ENCODE data around the gene CHRNA5.

DNA sequence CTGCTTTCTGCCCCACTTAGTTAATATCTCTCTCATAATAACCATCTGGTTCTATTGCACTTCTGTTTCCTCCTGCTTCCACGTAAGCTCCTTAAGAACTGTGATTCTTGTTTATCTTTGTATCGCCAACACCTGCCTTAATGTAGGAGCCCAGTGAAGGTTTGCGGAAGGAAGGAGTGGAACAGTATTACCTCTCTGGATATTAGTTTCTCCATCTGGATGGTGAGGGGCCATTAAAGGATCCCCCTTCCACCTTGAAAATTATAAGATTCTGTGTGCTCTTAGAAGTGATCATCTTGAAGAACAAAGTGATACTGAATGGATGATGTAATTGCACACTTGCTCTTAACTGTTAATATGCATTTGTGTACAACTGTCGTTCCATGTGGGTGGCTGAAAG lies 2.2 kb downstream of the CHRNA5 start:
- no peak for TF ChIP-seq EZH2 (IDR thresholded peaks at IDR 0.05; ENCODE audit: insufficient read depth, poor library complexity, severe bottlenecking)
- TF ChIP-seq EZH2phosphoT487 (IDR thresholded peaks at IDR 0.05; ENCODE audit: insufficient read depth, low read depth) = no peak
